ENCODE results near the gene PACS1. TPM values are rescaled to one million over a fixed set of nuclear protein-coding genes. Genes with fewer than 3 reads are reported as not detected.

The PACS1 gene
- polyA plus RNA-seq, 1 of the 3 experiments (the other 2 are of a cell fraction) = 37.3 TPM

- no peaks in the 10 kb centered on the region for H4K20me1 ChIP-seq (ENCODE audit: insufficient read depth)
- H3K27me3 ChIP-seq (ENCODE audit: insufficient read depth) = no peaks in the 10 kb centered on the region
- H3K27ac ChIP-seq (ENCODE audit: low read depth in 2 of 2, low read length in 1 of 2) = no peak overlapping the region
- no peak overlapping the region for H2AFZ ChIP-seq (ENCODE audit: low read depth)
- POLR2A ChIA-PET = no interaction called here
- no peak overlapping the region for H3K4me2 ChIP-seq
- TF ChIP-seq RAD21 (IDR thresholded peaks at IDR 0.05; ENCODE audit: low read length) (no peak), SIN3A (IDR thresholded peaks at IDR 0.05; ENCODE audit: borderline replicate concordance, low read depth, low read length) (no peak), EP300 (IDR thresholded peaks at IDR 0.05; ENCODE audit: borderline replicate concordance in 1 of 2, low read depth in 1 of 2, low read length in 1 of 2) (no peak), TAF1 (IDR thresholded peaks at IDR 0.05; ENCODE audit: borderline replicate concordance, low read depth, low read length) (no peak), CTCF (IDR thresholded peaks at IDR 0.05) (no peak), PBX3 (IDR thresholded peaks at IDR 0.05) (no peak), REST (IDR thresholded peaks at IDR 0.05; ENCODE audit: low read depth, low read length) (no peak), MXI1 (IDR thresholded peaks at IDR 0.05; ENCODE audit: low read depth, low read length) (no peak), YY1 (IDR thresholded peaks at IDR 0.05; ENCODE audit: low read depth) (no peak), USF2 (IDR thresholded peaks at IDR 0.05; ENCODE audit: borderline replicate concordance, low read depth, low read length) (no peak), TCF12 (IDR thresholded peaks at IDR 0.05) (no peak), IRF3 (IDR thresholded peaks at IDR 0.05; ENCODE audit: low read depth, low read length) (no peak), RFX5 (IDR thresholded peaks at IDR 0.05; ENCODE audit: low read length) (no peak)
- no peaks in the 10 kb centered on the region for H3K9me3 ChIP-seq
- CTCF ChIA-PET = interaction anchor here (3.9 to 8.8 kb wide), 2 partner anchors 11 to 12 kb away, joined by 27 to 55 read pairs; no protein-coding TSS in a partner anchor
- no peaks in the 10 kb centered on the region for H3K36me3 ChIP-seq (replicated peaks in 1 of 2; ENCODE audit: control insufficient read depth in 1 of 2, insufficient read depth in 2 of 2, low read length in 1 of 2)
- no peak overlapping the region for H3K9ac ChIP-seq
- no peak for DNase-seq
- H3F3A ChIP-seq (replicated peaks; ENCODE audit: insufficient read depth) = no peaks in the 10 kb centered on the region
- no peaks in the 10 kb centered on the region for H3K9me2 ChIP-seq
- H3K4me3 ChIP-seq (ENCODE audit: low read depth in 2 of 2, low read length in 1 of 2) = no peak overlapping the region
- 69% methylated on average over 8 of the region's 8 CpGs for WGBS (ENCODE audit: low lambda C conversion rate)
- no peaks in the 10 kb centered on the region for H3K4me1 ChIP-seq (ENCODE audit: control insufficient read depth in 1 of 2, insufficient read depth in 2 of 2, low read depth in 1 of 2, low read length in 1 of 2)
- H3K79me2 ChIP-seq (ENCODE audit: insufficient read depth) = no peaks in the 10 kb centered on the region
Measured at GRCh38 chr11:66032957-66033735, 36.9 kb upstream of the PACS1 start.

Data from SK-N-SH (cell line).